Tibial nerve (tissue), 4 donors: ENCODE measurements around the gene ACOXL. TPM values are rescaled to one million over a fixed set of nuclear protein-coding genes. Genes with fewer than 3 reads are reported as not detected.

ENCODE experiments used
- DNase-seq, 2 donors: peaks; one replicate each; pipeline ENCODE4 v3.0.0-alpha.2; 2019; ENCODE audit warnings: low spot score in 2 of 2
- H3K27ac ChIP-seq, 4 donors: fragments of 200-600 bp; sonication (generic) in 3 of 4; one replicate each; pipeline ENCODE4 v1.5.1; 2017 to 2019; ENCODE audit warnings: mild to moderate bottlenecking in 1 of 4
- H3K27me3 ChIP-seq, 2 donors: fragments of 200-600 bp; sonication (generic) in 1 of 2; one replicate each; pipeline versions ENCODE4 v1.5.1 to v1.6.0; 2017 to 2019
- H3K36me3 ChIP-seq, 3 donors: fragments of 200-600 bp; sonication (generic); one replicate each; pipeline ENCODE4 v1.5.1; 2018 to 2019
- H3K4me1 ChIP-seq, 4 donors: fragments of 200-600 bp; sonication (generic) in 3 of 4; one replicate each; pipeline ENCODE4 v1.5.1; 2017 to 2019
- H3K4me3 ChIP-seq, 4 donors: fragments of 200-600 bp; sonication (generic) in 3 of 4; one replicate each; pipeline ENCODE4 v1.5.1; 2017 to 2019; ENCODE audit warnings: mild to moderate bottlenecking in 1 of 4, moderate library complexity in 1 of 4
- H3K9me3 ChIP-seq, 4 donors: fragments of 200-600 bp; sonication (generic) in 3 of 4; one replicate each; pipeline ENCODE4 v1.5.1; 2017 to 2019
- EP300 ChIP-seq, 2 donors: sonication (generic); formaldehyde crosslinking; IDR thresholded peaks; one replicate each; pipeline ENCODE4 v1.6.1; 2017; ENCODE audit warnings: antibody characterized with exemption in 2 of 2, mild to moderate bottlenecking in 1 of 2
- POLR2A ChIP-seq, 2 donors: fragments of 450-650 bp; IDR thresholded peaks; one replicate each; pipeline ENCODE4 v1.6.1; 2017; ENCODE audit warnings: antibody characterized with exemption in 2 of 2, mild to moderate bottlenecking in 2 of 2, moderate library complexity in 2 of 2
- WGBS, 2 donors: methylation state at CpG; one replicate each; pipeline ENCODE4 v1.1.5; 2018; 5-methylcytosine and 5-hydroxymethylcytosine counted together
- total RNA-seq, 4 donors: library from RNA; depleted of rRNA; stranded (reverse); fragments of >200 nt; gene quantifications; one replicate each; pipeline ENCODE4 v1.1.0, GENCODE V29; 2016
- TF ChIP-seq, protein P1 (sequence below), 5 experiments: fragments of 200-600 bp in 3 of 5; fragments of 450-650 bp in 2 of 5; sonication (generic) in 3 of 5; IDR thresholded peaks; one replicate each; pipeline ENCODE4 v1.5.1; 2016 to 2019; ENCODE audit warnings: antibody characterized with exemption in 5 of 5, mild to moderate bottlenecking in 3 of 5, moderate library complexity in 2 of 5

ACOXL gene
- total RNA-seq, 4 donors from 2014 or later = 0.30 TPM; not detected in 3

DNA sequence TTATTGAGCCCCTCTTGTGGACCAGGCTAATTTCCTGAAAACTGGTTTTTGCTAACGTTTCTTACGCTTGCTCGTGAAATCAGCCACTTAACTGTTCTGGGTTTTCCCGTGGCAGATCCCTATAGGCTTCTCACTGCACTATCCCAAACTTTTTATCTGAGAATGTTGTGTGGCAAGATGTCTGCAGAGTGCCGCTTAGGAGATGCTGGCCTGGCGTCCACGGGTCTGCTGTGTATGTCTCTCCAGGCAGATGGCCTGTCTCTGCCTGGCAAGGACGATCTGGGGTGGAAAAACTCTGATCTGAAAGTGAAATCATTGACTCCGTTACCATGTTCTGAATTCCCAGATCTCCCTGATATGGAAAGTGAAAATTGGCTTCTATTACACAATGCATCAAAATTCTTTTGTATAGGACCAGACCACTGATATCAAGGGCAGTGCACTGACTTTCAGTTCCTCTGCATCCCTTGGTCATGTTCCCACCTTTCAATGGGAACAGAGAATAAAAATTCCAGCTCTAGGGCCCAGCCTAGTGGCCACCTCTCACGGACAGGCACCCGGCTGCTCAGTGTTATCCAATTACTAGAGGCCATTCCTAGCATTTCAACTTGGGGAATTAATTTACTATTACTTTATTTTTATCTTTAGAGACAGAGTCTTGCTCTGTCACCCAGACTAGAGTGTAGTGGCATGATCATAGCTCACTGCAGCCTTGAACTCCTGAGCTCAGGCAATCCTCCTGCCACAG is 154.6 kb downstream of the ACOXL start:
- 88 to 94% methylated on average over 11 of the region's 11 CpGs for WGBS, 2 donors
- H3K4me3 ChIP-seq = no peak overlapping the region
- no peaks in the 10 kb centered on the region for H3K27me3 ChIP-seq
- H3K36me3 ChIP-seq = no peaks in the 10 kb centered on the region
- no peak overlapping the region for H3K27ac ChIP-seq
- DNase-seq = no peak
- H3K9me3 ChIP-seq = no peaks in the 10 kb centered on the region
- no peaks in the 10 kb centered on the region for H3K4me1 ChIP-seq
- no peak for TF ChIP-seq POLR2A (IDR thresholded peaks at IDR 0.05)
- TF ChIP-seq, protein P1, sequence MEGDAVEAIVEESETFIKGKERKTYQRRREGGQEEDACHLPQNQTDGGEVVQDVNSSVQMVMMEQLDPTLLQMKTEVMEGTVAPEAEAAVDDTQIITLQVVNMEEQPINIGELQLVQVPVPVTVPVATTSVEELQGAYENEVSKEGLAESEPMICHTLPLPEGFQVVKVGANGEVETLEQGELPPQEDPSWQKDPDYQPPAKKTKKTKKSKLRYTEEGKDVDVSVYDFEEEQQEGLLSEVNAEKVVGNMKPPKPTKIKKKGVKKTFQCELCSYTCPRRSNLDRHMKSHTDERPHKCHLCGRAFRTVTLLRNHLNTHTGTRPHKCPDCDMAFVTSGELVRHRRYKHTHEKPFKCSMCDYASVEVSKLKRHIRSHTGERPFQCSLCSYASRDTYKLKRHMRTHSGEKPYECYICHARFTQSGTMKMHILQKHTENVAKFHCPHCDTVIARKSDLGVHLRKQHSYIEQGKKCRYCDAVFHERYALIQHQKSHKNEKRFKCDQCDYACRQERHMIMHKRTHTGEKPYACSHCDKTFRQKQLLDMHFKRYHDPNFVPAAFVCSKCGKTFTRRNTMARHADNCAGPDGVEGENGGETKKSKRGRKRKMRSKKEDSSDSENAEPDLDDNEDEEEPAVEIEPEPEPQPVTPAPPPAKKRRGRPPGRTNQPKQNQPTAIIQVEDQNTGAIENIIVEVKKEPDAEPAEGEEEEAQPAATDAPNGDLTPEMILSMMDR (IDR thresholded peaks at IDR 0.05) = no peak
- TF ChIP-seq EP300 (IDR thresholded peaks at IDR 0.05) = no peak

DNA sequence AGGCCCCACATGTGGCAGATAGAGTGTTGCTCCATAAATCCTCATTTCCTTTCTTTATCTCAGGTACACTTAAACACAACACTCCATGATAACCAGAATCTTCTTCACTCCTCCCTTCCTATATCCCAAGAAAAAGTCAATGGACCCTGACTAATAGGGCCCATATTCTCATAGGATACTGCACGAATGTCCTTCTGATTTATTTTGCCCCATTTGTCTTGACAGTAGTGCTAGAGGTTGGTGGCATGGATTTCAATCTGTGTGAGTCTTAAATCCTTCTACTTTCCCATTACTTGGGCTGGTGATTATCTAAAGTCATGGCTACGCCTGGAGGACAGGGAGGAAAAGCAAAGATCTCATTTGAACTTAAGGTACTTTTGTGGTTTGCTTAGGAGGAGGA is 156.0 kb downstream of the ACOXL start:
- H3K4me3 ChIP-seq = no peak overlapping the region
- no peak for TF ChIP-seq EP300 (IDR thresholded peaks at IDR 0.05)
- no peak for TF ChIP-seq POLR2A (IDR thresholded peaks at IDR 0.05)
- TF ChIP-seq, protein P1 (IDR thresholded peaks at IDR 0.05) = no peak
- no peaks in the 10 kb centered on the region for H3K4me1 ChIP-seq
- no peaks in the 10 kb centered on the region for H3K9me3 ChIP-seq
- 73 to 87% methylated on average over 2 of the region's 2 CpGs for WGBS, 2 donors
- DNase-seq = no peak
- H3K27me3 ChIP-seq = no peaks in the 10 kb centered on the region
- H3K27ac ChIP-seq = no peak overlapping the region
- no peaks in the 10 kb centered on the region for H3K36me3 ChIP-seq

DNA sequence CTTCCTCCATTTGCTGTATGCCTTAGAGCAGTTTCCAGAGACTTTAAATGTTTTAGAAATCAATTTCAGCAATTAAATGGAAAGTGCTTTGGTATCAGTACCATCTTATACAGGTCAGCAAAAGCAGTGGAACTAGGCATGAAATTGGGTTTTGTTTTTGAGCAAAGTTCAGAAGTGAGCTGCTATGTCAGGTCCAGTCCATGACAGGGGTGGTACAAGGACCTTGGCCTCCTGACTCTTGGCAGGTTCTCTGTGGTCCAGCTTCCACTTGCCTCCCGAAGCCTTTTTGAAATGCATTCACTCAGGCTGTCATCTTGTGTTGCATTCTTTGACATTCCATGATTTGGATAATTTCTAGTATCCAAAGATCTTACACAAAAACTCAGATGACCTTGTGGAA is 159.3 kb downstream of the ACOXL start:
- TF ChIP-seq, protein P1 (IDR thresholded peaks at IDR 0.05) = no peak
- TF ChIP-seq POLR2A (IDR thresholded peaks at IDR 0.05) (no peak), EP300 (IDR thresholded peaks at IDR 0.05) (no peak)
- Histone ChIP-seq H3K4me1 (no peaks in the 10 kb centered on the region), H3K36me3 (no peaks in the 10 kb centered on the region), H3K4me3 (no peak overlapping the region), H3K9me3 (peaks cover 0 to 9% (median 0%) of the 10 kb centered on the region in 4 donors), H3K27ac (no peak overlapping the region), H3K27me3 (no peaks in the 10 kb centered on the region)
- no peak for DNase-seq
- 0% methylated on average over 1 of the region's 1 CpG for WGBS, 2 donors

DNA sequence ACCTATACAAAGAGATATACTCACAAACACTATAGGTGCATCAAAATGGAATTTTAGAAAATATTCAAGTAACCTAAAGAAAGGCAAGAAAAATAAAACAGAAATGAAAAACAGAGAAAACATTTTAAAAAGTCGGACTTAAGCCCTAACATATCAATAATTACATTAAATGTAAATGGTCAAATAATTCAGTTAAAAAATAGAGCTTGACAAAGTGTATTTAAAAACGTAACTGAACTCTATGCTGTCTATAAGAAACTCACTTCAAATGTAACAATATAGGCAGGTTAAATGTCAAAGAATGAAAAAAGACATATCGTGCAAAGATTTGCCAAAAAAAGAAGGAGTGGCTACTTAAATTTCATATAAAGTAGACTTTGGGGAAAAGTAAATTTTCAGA is 163.9 kb downstream of the ACOXL start:
- TF ChIP-seq EP300 (IDR thresholded peaks at IDR 0.05) (no peak), POLR2A (IDR thresholded peaks at IDR 0.05) (no peak)
- TF ChIP-seq, protein P1 (IDR thresholded peaks at IDR 0.05) = no peak
- no peak overlapping the region for H3K4me3 ChIP-seq
- no peaks in the 10 kb centered on the region for H3K27me3 ChIP-seq
- 79 to 84% methylated on average over 3 of the region's 3 CpGs for WGBS, 2 donors
- peaks cover 0 to 12% (median 0%) of the 10 kb centered on the region in 4 donors for H3K9me3 ChIP-seq
- H3K27ac ChIP-seq = no peak overlapping the region
- no peaks in the 10 kb centered on the region for H3K4me1 ChIP-seq
- no peak for DNase-seq
- no peaks in the 10 kb centered on the region for H3K36me3 ChIP-seq

DNA sequence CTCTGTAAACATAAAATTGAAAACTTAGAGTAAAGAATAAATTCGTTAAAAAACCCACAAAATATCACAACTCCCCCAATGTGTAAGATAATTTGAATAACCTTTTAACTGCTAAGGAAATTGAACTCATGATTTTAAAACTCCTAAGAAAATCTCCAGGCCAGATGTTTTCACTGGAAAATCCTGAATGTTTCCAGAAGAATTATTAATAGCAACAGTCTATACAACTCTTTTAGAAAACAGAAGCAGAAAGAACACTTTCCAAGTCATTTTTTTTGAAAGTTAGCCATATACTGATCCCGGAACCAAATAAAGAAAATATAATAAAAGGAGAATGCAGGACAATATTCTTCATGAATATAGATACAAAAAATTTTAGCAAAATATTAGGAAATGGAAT is 165.6 kb downstream of the ACOXL start:
- H3K4me3 ChIP-seq = no peak overlapping the region
- TF ChIP-seq, protein P1 (IDR thresholded peaks at IDR 0.05) = no peak
- TF ChIP-seq EP300 (IDR thresholded peaks at IDR 0.05) = no peak
- no peak for TF ChIP-seq POLR2A (IDR thresholded peaks at IDR 0.05)

More for the DNA sequence above, 165.6 kb downstream of the ACOXL start:
- H3K9me3 ChIP-seq = peaks cover 0 to 12% (median 0%) of the 10 kb centered on the region in 4 donors
- 53 to 56% methylated on average over 2 of the region's 2 CpGs for WGBS, 2 donors
- DNase-seq = no peak
- no peak overlapping the region for H3K27ac ChIP-seq
- H3K27me3 ChIP-seq = no peaks in the 10 kb centered on the region
- H3K4me1 ChIP-seq = no peaks in the 10 kb centered on the region
- no peaks in the 10 kb centered on the region for H3K36me3 ChIP-seq
